GM19324 (cell line): ENCODE measurements around the gene ZNF804B.

Experiments used
- ATAC-seq: cut with Tn5 transposase; IDR thresholded peaks from one replicate; pipeline ENCODE4 v1.9.1; 2021; ENCODE audit warnings: mild to moderate bottlenecking, moderate library complexity; ENCODE audit not compliant: unreplicated experiment, low FRiP score

Gene ZNF804B

GRCh38 chr7:89067048-89067447 lies 307.5 kb downstream of the ZNF804B start:
- no peak for ATAC-seq

- no peak for ATAC-seq
These were observed 312.6 kb downstream of the ZNF804B start for GRCh38 chr7:89072081-89072480.

- no peak for ATAC-seq
These were observed 314.3 kb downstream of the ZNF804B start for GRCh38 chr7:89073776-89074175.

- no peak for ATAC-seq
These were observed 318.5 kb downstream of the ZNF804B start for GRCh38 chr7:89077992-89078391.

GRCh38 chr7:89085580-89085979 lies 326.1 kb downstream of the ZNF804B start:
- ATAC-seq, result no peak

- ATAC-seq, result no peak
These were observed 332.1 kb downstream of the ZNF804B start for GRCh38 chr7:89091550-89091949.

- no peak for ATAC-seq
These were observed 334.8 kb downstream of the ZNF804B start for GRCh38 chr7:89094269-89094668.

- no peak for ATAC-seq
These were observed 344.1 kb downstream of the ZNF804B start for GRCh38 chr7:89103564-89103963.

GRCh38 chr7:89104748-89105685 lies 345.5 kb downstream of the ZNF804B start:
- ATAC-seq, result no peak

- ATAC-seq, result no peak
These were observed 364.4 kb downstream of the ZNF804B start for GRCh38 chr7:89123871-89124270.

GRCh38 chr7:89129600-89130375 lies 370.3 kb downstream of the ZNF804B start:
- ATAC-seq, result no peak

GRCh38 chr7:89133357-89133756 lies 373.9 kb downstream of the ZNF804B start:
- no peak for ATAC-seq

GRCh38 chr7:89133819-89134218 lies 374.3 kb downstream of the ZNF804B start:
- ATAC-seq, result no peak

GRCh38 chr7:89145801-89146200 lies 386.3 kb downstream of the ZNF804B start:
- no peak for ATAC-seq

GRCh38 chr7:89160107-89160506 lies 400.6 kb downstream of the ZNF804B start:
- no peak for ATAC-seq

GRCh38 chr7:89165421-89165820 lies 405.9 kb downstream of the ZNF804B start:
- ATAC-seq, result no peak

GRCh38 chr7:89170628-89171027 lies 411.1 kb downstream of the ZNF804B start:
- ATAC-seq, result no peak

- no peak for ATAC-seq
These were observed 422.6 kb downstream of the ZNF804B start for GRCh38 chr7:89182116-89182515.

- ATAC-seq, result no peak
These were observed 424.2 kb downstream of the ZNF804B start for GRCh38 chr7:89183712-89184111.

GRCh38 chr7:89200758-89201157 lies 441.3 kb downstream of the ZNF804B start:
- ATAC-seq, result no peak

GRCh38 chr7:89223900-89224395 lies 464.4 kb downstream of the ZNF804B start:
- ATAC-seq, result no peak
